ENCODE measurements around the gene OTX2.

- TF ChIP-seq CTCF (conservative IDR thresholded peaks at IDR 0.05) (no peak), EZH2 (IDR thresholded peaks at IDR 0.05; ENCODE audit: low read depth) (no peak)
Observed at GRCh38 chr14:56797569-56798446, 12.5 kb downstream of the OTX2 start.
